Right ventricle myocardium superior (tissue), 1 donor: ENCODE measurements around the gene CCDC61. TPM values are rescaled to one million over a fixed set of nuclear protein-coding genes. Genes with fewer than 3 reads are reported as not detected.

ENCODE experiments used
- ATAC-seq: fragments of 200-7000 bp; cut with Tn5 transposase; one replicate; pipeline ENCODE4 v1.9.1; 2020; ENCODE audit warnings: mild to moderate bottlenecking; ENCODE audit not compliant: poor library complexity
- DNase-seq: peaks from one replicate; pipeline ENCODE4 v3.0.0-alpha.2; 2020
- intact Hi-C: fragments of 100-400 bp; cut with DNase I; formaldehyde crosslinking; loops from one replicate; pipeline ENCODE4 v1.11.2; 2022
- long read RNA-seq: library from polyadenylated mRNA; unstranded; transcript quantifications from one replicate; pipeline ENCODE4 v2.0.0, GENCODE V29; 2021
- total RNA-seq: library from RNA; stranded (reverse); fragmentation: NEBNext Ultra II Directional; extraction: Animal tissue kit (Norgen Biotek cat#: 25700); gene quantifications from one replicate; pipeline ENCODE4 v1.2.1, GENCODE V29; 2021
- donor health status: DM: no; HTN: yes; CAD: no; lungs with severe emphysema.

CCDC61 gene, protein sequence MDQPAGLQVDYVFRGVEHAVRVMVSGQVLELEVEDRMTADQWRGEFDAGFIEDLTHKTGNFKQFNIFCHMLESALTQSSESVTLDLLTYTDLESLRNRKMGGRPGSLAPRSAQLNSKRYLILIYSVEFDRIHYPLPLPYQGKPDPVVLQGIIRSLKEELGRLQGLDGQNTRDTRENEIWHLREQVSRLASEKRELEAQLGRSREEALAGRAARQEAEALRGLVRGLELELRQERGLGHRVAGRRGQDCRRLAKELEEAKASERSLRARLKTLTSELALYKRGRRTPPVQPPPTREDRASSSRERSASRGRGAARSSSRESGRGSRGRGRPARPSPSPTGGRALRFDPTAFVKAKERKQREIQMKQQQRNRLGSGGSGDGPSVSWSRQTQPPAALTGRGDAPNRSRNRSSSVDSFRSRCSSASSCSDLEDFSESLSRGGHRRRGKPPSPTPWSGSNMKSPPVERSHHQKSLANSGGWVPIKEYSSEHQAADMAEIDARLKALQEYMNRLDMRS
- total RNA-seq: 6.8 TPM
- long read RNA-seq, transcript CCDC61-204 (14 exons, 1,817 nt): major isoform, 15 of 21 reads
- long read RNA-seq, partial matches to known transcripts: 2 of 21 reads
- long read RNA-seq, other reads (novel, unspliced or antisense): 4 of 21 reads

DNA sequence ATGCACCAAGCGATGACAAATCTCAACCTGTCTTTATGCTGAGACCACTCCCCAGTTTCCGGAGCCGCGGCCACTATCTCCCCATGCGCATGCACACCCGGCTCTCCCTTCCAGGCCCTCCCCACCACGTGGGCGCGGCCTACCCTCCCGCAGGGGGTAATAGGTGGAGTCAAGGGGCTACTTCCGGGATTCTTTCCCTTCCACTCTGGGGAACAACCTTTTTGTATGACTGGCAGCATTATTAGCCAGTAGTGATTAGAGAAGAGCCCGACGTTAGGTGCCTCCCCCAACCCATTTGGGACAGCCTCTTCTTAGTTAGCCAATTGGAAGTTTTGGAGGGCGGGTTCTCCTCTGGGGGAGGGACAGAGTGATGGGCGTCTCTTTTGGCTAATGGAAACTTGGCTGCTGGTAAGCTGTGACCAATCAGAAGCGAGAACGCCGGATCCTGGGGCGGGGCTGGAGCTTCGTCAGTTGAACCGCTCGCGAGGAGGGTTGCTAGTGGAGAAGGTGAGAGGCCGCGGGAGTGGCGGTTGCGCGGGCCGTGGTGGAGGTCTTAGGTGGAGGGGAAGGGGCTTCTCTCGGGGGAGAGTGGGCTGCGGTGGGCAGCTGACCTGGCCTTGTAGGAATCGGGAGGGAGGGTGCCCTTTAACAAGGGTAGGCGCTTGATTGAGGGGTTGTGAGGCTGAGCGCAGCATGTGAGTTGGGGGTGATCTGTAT, at the start of gene CCDC61:
TSS of gene CCDC61 (plus strand) at position 470 of the 717 bp plus-strand sequence. CDS start 7,552 bp downstream, outside the sequence.
- intact Hi-C loops: loop anchor here (5.0 kb wide), 1 partner anchor 93 kb away; the partner anchor contains the start of gene MYPOP
- peak; percentile 98 for ATAC-seq
- DNase-seq: peak; percentile 95

GRCh38 chr19:45947926-45948325, 47.3 kb upstream of the CCDC61 start:
- ATAC-seq: no peak
- intact Hi-C loops: no loop called here

DNA sequence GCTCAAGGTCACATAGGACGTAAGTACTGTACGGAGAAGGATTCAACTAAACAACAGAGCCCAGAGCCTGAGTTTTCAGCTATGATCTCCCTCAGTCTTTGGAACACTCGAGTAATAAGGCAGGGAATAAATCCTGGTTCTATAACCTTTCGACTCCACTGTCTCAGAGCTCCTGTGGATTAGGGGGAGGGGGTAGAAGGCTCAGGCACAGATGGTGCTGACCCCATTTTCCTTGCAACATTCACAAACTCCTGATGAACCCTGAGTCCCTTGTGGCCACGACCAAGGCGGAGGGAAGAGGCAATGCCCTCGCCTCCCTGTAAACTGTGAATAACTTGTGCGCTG, 43.0 kb upstream of the CCDC61 start:
- intact Hi-C loops: no loop called here
- DNase-seq (no peak), ATAC-seq (no peak)

More at GRCh38 chr19:45947926-45948325, 47.3 kb upstream of the CCDC61 start:
- DNase-seq: no peak

DNA sequence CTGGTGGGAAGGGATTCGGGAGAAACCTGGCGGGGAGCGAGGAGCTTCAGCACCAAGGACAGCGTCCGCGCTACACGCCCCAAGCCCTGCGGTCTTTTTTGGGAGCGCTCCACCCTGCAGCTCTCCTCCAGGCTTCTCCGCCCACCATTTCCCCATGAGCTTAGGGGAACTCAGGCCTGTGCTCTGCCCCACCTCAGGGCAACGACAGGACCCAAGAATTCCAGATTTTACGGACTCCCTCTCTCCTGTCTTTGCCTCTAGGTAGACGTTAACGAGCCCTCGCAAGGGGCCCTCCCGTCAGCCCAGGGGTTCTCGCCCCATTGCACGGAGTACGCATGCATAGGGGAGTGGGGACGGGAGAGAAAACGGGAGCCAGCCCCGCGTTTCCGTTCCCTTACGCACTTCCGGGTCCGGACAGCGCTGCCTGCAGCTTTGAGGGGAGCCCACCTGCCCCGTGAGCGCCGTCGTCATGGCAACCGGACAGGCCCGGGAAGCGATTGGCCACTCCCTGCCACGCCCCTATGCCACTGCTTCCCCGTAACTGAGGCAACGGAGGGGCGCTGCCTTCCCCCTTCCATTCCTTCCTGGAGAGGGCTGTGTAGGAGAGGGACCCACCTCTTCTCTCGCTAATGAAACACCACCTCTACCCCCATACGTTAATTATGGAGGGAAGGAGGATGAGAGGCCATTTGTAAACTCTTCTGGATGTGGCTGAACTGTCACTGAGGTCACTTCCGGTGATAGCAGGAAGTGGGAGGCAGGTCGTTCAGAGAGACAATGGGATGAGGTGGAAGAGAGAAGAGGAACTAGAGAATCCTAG, 42.4 kb upstream of the CCDC61 start:
- ATAC-seq (peak; percentile 78), DNase-seq (peak; percentile 60)
- intact Hi-C loops: no loop called here

GRCh38 chr19:45953676-45954075, 41.6 kb upstream of the CCDC61 start:
- DNase-seq (no peak), ATAC-seq (no peak)
- intact Hi-C loops: no loop called here

GRCh38 chr19:45954156-45954555, 41.1 kb upstream of the CCDC61 start:
- DNase-seq (no peak), ATAC-seq (no peak)
- intact Hi-C loops: no loop called here

- intact Hi-C loops: no loop called here
- ATAC-seq: peak; percentile 60
- DNase-seq: peak; percentile 69
Observed at GRCh38 chr19:45955905-45956608, 39.2 kb upstream of the CCDC61 start.

- DNase-seq: no peak
- intact Hi-C loops: no loop called here
- ATAC-seq: no peak
Observed at GRCh38 chr19:45958320-45958719, 36.9 kb upstream of the CCDC61 start.

- intact Hi-C loops: no loop called here
- DNase-seq (no peak), ATAC-seq (no peak)
Observed at GRCh38 chr19:45958769-45959516, 36.3 kb upstream of the CCDC61 start.

- intact Hi-C loops: no loop called here
- DNase-seq (no peak), ATAC-seq (no peak)
Observed at GRCh38 chr19:45959517-45960025, 35.7 kb upstream of the CCDC61 start.

- ATAC-seq: no peak
- DNase-seq: no peak
- intact Hi-C loops: no loop called here
Observed at GRCh38 chr19:45960595-45961235, 34.6 kb upstream of the CCDC61 start.

GRCh38 chr19:45962021-45962420, 33.2 kb upstream of the CCDC61 start:
- ATAC-seq (no peak), DNase-seq (no peak)
- intact Hi-C loops: no loop called here

DNA sequence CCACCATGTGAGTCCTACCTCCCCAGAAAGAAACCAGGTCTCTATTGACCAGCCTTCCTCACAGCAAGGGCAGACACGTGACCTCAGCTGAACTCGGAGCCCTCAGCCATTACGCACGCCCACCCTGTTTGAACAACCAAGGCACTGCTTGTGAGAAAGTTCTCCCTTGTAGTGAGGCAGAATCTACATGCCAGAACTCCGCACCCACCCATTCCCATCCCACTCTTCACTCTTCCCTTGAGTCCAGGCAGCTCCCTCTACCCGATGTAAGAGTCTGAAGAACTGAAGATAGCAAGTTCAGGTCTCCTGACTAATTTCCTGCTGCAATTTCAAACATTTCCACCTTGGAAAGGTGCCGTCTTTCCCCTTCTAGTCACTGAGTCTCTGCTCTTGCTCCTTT, 28.0 kb upstream of the CCDC61 start:
- no peak for DNase-seq
- ATAC-seq: no peak

DNA sequence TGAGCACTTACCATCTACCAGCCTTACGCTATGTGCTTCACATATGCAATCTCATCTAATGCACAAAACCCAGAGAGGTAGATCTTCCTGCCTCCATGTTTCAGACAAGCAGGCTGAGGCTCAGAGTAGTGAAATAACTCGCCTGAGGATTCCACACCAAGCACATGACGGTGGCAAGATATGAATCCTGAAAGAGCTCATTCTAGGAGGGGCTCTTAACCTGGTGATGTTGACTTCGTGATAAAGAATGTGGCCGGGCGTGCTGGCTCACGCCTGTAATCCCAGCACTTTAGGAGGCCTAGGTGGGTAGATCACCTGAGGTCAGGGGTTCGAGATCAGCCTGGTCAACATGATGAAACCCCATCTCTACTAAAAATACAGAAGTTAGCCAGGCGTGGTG, 26.6 kb upstream of the CCDC61 start:
- no peak for DNase-seq
- no peak for ATAC-seq
- intact Hi-C loops: no loop called here

More for the DNA sequence above, 28.0 kb upstream of the CCDC61 start:
- intact Hi-C loops: no loop called here

- DNase-seq (no peak), ATAC-seq (no peak)
- intact Hi-C loops: no loop called here
Observed at GRCh38 chr19:45969676-45970075, 25.6 kb upstream of the CCDC61 start.

DNA sequence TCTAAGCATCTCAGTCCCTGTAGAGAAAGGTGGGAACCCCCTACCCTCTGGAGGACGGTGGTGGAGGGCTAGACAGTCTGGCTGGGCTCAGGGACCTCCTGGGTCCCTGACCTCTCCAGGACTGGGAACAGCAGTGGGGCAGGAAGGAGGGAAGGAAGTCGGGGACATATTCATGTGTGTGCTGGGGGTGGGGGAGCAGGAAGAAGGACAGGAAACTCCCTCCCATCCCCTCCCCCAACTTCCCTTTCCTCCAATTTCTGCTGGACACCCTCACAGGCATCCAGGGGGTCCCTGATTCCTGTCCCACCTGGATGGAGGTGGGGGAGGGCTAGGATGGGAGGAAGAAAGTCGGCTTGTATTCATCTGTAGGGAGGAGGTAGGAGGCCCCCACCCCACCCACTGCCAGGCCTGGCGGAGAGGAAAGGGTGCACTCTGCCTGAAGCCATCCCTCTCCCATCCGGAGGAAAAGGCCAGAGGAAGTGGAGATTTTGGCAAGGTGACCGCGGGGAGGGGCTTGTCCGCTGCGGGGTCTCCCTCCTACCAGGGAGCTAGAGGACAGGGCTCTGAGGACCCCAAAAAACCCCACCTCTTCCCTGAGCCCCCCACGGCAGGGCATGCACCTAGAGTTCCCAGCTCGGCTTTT, 23.9 kb upstream of the CCDC61 start:
- DNase-seq: peak; percentile 47
- intact Hi-C loops: no loop called here
- ATAC-seq: peak; percentile 38
